HepG2 (cell line): Measurements from ENCODE around the gene TNNT3. TPM values are rescaled to one million over a fixed set of nuclear protein-coding genes. Genes with fewer than 3 reads are reported as not detected.

Source experiments
- ATAD3A ChIP-seq: sonication (generic); formaldehyde crosslinking; IDR thresholded peaks from 2 replicates; pipeline ENCODE4 v1.4.0; 2020; ENCODE audit warnings: missing genetic modification reagents
- GRHL1 ChIP-seq: sonication (generic); formaldehyde crosslinking; conservative IDR thresholded peaks from 2 replicates; pipeline ENCODE4 v1.8.0; 2022; ENCODE audit warnings: missing genetic modification reagents
- MXD4 ChIP-seq: IDR thresholded peaks from 2 replicates; pipeline ENCODE4 v1.6.1; 2016; ENCODE audit warnings: mild to moderate bottlenecking, missing biosample characterization, missing genetic modification reagents
- ZFP36L2 ChIP-seq: sonication (generic); formaldehyde crosslinking; IDR thresholded peaks from 2 replicates; pipeline ENCODE4 v1.4.0; 2020; ENCODE audit warnings: missing genetic modification reagents
- ZNF574 ChIP-seq: sonication (generic); formaldehyde crosslinking; IDR thresholded peaks from 2 replicates; pipeline ENCODE4 v1.4.0; 2020; ENCODE audit warnings: missing genetic modification reagents
- microRNA-seq: library from miRNA; unstranded; fragments of <30 nt; microRNA quantifications from one replicate; pipeline ENCODE4, GENCODE V29; 2020
- polyA plus RNA-seq, 8 experiments: library from polyadenylated mRNA; depleted of rRNA in 3 of 8; stranded (reverse) in 7 of 8; unstranded in 1 of 8; fragments of >200 nt; fragmentation: Illumina TruSeq in 4 of 8; extraction: Trizol in 4 of 8; gene quantifications; 2 replicates each; pipeline versions ENCODE4 v1.2.1 to v1.2.3, GENCODE V29; 2011 to 2016; ENCODE audit warnings: low read depth in 4 of 8, missing spikeins in 1 of 8, mixed read lengths in 1 of 8; ENCODE audit not compliant: insufficient read depth in 1 of 8
- total RNA-seq, 5 experiments: library from RNA; depleted of rRNA; stranded (reverse); fragments of >200 nt; fragmentation: Illumina TruSeq; extraction: Trizol; gene quantifications; 2 replicates each; pipeline ENCODE4 v1.2.3, GENCODE V29; 2016; ENCODE audit warnings: low read depth in 1 of 5

Gene TNNT3
- total and polyA plus RNA-seq, 2 of the 13 experiments (the other 11 are each of a cell fraction or from before 2014, with no cell fraction given): not detected

GRCh38 chr11:1988174-1988573, 68.7 kb downstream of the TNNT3 start (continued):
- TF ChIP-seq ZNF574 (CRISPR knock-in tag): no peak
- TF ChIP-seq ZFP36L2: no peak
- no peak for TF ChIP-seq GRHL1 (CRISPR knock-in tag)
- no peak for TF ChIP-seq MXD4 (CRISPR knock-in tag)
- no peak for TF ChIP-seq ATAD3A
- TF ChIP-seq, all 625 proteins: peak for 0

Small RNA genes within 50 kb of the gene (microRNA-seq; reads per million reads assigned to microRNA genes)
- gene MIR7847: not detected

Other genes starting within 250 kb of the TNNT3 start
- gene KRTAP5-6, start 222.5 kb upstream of the TNNT3 start, total RNA-seq (2016; rRNA removed; fragmentation: Illumina TruSeq; extraction: Trizol): not detected in 2 replicates
- gene KRTAP5-6, start 222.5 kb upstream of the TNNT3 start, polyA plus RNA-seq (2011; rRNA removed): not detected in 2 replicates
- gene IFITM10, start 169.1 kb upstream of the TNNT3 start, total RNA-seq (2016; rRNA removed; fragmentation: Illumina TruSeq; extraction: Trizol): 0.09 TPM in 1 of 2 replicates, not detected in the other
- 0.13 and 0.22 TPM in 2 replicates for gene IFITM10, start 169.1 kb upstream of the TNNT3 start, polyA plus RNA-seq (2011; rRNA removed)
- gene CTSD, start 155.8 kb upstream of the TNNT3 start, total RNA-seq (2016; rRNA removed; fragmentation: Illumina TruSeq; extraction: Trizol): 41.6 and 143 TPM in 2 replicates
- gene CTSD, start 155.8 kb upstream of the TNNT3 start, polyA plus RNA-seq (2011; rRNA removed): 230 and 408 TPM in 2 replicates
- gene SYT8, start 84.7 kb upstream of the TNNT3 start, total RNA-seq (2016; rRNA removed; fragmentation: Illumina TruSeq; extraction: Trizol): 0.60 TPM in 1 of 2 replicates, not detected in the other
- 2.1 and 2.3 TPM in 2 replicates for gene SYT8, start 84.7 kb upstream of the TNNT3 start, polyA plus RNA-seq (2011; rRNA removed)
- 7.2 and 8.5 TPM in 2 replicates for gene TNNI2, start 80.7 kb upstream of the TNNT3 start, total RNA-seq (2016; rRNA removed; fragmentation: Illumina TruSeq; extraction: Trizol)
- gene TNNI2, start 80.7 kb upstream of the TNNT3 start, polyA plus RNA-seq (2011; rRNA removed): 12.0 and 21.2 TPM in 2 replicates
- gene LSP1, start 66.6 kb upstream of the TNNT3 start, total RNA-seq (2016; rRNA removed; fragmentation: Illumina TruSeq; extraction: Trizol): 0.29 and 1.00 TPM in 2 replicates
- 0.59 and 1.5 TPM in 2 replicates for gene LSP1, start 66.6 kb upstream of the TNNT3 start, polyA plus RNA-seq (2011; rRNA removed)
- not detected in 2 replicates for gene PRR33, start 27.8 kb upstream of the TNNT3 start, total RNA-seq (2016; rRNA removed; fragmentation: Illumina TruSeq; extraction: Trizol)
- gene PRR33, start 27.8 kb upstream of the TNNT3 start, polyA plus RNA-seq (2011; rRNA removed): not detected in 2 replicates
- 123 and 126 TPM in 2 replicates for gene MRPL23, start 27.6 kb downstream of the TNNT3 start, total RNA-seq (2016; rRNA removed; fragmentation: Illumina TruSeq; extraction: Trizol)
- 63.1 and 67.8 TPM in 2 replicates for gene MRPL23, start 27.6 kb downstream of the TNNT3 start, polyA plus RNA-seq (2011; rRNA removed)
- 0.46 and 1.2 TPM in 2 replicates for gene H19, start 78.1 kb downstream of the TNNT3 start, total RNA-seq (2016; rRNA removed; fragmentation: Illumina TruSeq; extraction: Trizol)
- gene H19, start 78.1 kb downstream of the TNNT3 start, polyA plus RNA-seq (2011; rRNA removed): 1.3 and 2.4 TPM in 2 replicates
- 79.1 and 138 TPM in 2 replicates for gene IGF2, start 219.7 kb downstream of the TNNT3 start, total RNA-seq (2016; rRNA removed; fragmentation: Illumina TruSeq; extraction: Trizol)
- gene IGF2, start 219.7 kb downstream of the TNNT3 start, polyA plus RNA-seq (2011; rRNA removed): 254 and 379 TPM in 2 replicates
- gene INS, start 241.5 kb downstream of the TNNT3 start, total RNA-seq (2016; rRNA removed; fragmentation: Illumina TruSeq; extraction: Trizol): not detected in 2 replicates
- gene INS, start 241.5 kb downstream of the TNNT3 start, polyA plus RNA-seq (2011; rRNA removed): not detected in 2 replicates